WTC11 (cell line): ENCODE measurements around the gene OR2H2. TPM values are rescaled to one million over a fixed set of nuclear protein-coding genes. Genes with fewer than 3 reads are reported as not detected.
A peak's percentile ranks its signal among the peaks of the same experiment; 100 is the strongest.

Experiments
- ATAC-seq: fragments of 200-7000 bp; cut with Tn5 transposase; 2 replicates; pipeline ENCODE4 v1.10.0; 2021; ENCODE audit warnings: mild to moderate bottlenecking, moderate library complexity
- CTCF ChIA-PET: fragments of 300-600 bp; sonication (Branson Sonifier 250); formaldehyde crosslinking; loops from one replicate; lab custom pipeline; 2021; ENCODE audit warnings: antibody characterized with exemption; lab: Charles Lee
- POLR2A ChIA-PET: fragments of 350-600 bp; sonication (Branson Sonifier 250); formaldehyde crosslinking; loops from one replicate; lab custom pipeline; 2021; ENCODE audit warnings: antibody characterized with exemption; lab: Charles Lee
- DNase-seq: peaks from one replicate; pipeline ENCODE4 v3.0.0; 2021; ENCODE audit warnings: low spot score
- H3K27ac Mint-ChIP-seq: 2 replicates; pipeline ENCODE4 v1.8.0; 2021; ENCODE audit warnings: mixed read lengths
- H3K27me3 Mint-ChIP-seq: 2 replicates; pipeline ENCODE4 v1.8.0; 2021; ENCODE audit warnings: low read depth, mild to moderate bottlenecking, moderate library complexity, mixed read lengths
- H3K36me3 Mint-ChIP-seq: 2 replicates; pipeline ENCODE4 v1.8.0; 2021; ENCODE audit warnings: mixed read lengths
- H3K4me1 Mint-ChIP-seq: 2 replicates; pipeline ENCODE4 v1.8.0; 2022; ENCODE audit warnings: mixed read lengths
- H3K4me3 Mint-ChIP-seq: 2 replicates; pipeline ENCODE4 v1.8.0; 2021; ENCODE audit warnings: mild to moderate bottlenecking, moderate library complexity, mixed read lengths
- H3K9me3 Mint-ChIP-seq: 2 replicates; pipeline ENCODE4 v1.8.0; 2021; ENCODE audit warnings: mixed read lengths
- ATF1 ChIP-seq: sonication (generic); formaldehyde crosslinking; IDR thresholded peaks from 2 replicates; pipeline ENCODE4 v1.8.1; 2023; ENCODE audit warnings: mild to moderate bottlenecking, moderate library complexity, missing genetic modification reagents
- CREM ChIP-seq: sonication (generic); formaldehyde crosslinking; IDR thresholded peaks from 2 replicates; pipeline ENCODE4 v1.8.1; 2022; ENCODE audit warnings: mild to moderate bottlenecking, missing genetic modification reagents, moderate library complexity
- FOXP1 ChIP-seq: sonication (generic); formaldehyde crosslinking; IDR thresholded peaks from 2 replicates; pipeline ENCODE4 v1.8.0; 2022; ENCODE audit warnings: missing genetic modification reagents, mild to moderate bottlenecking, moderate library complexity, borderline replicate concordance
- GABPB1 ChIP-seq: sonication (generic); formaldehyde crosslinking; IDR thresholded peaks from 2 replicates; pipeline ENCODE4 v1.8.1; 2023; ENCODE audit warnings: mild to moderate bottlenecking, missing genetic modification reagents
- NR1H2 ChIP-seq: sonication (generic); formaldehyde crosslinking; IDR thresholded peaks from 2 replicates; pipeline ENCODE4 v1.9.0; 2021; ENCODE audit warnings: mild to moderate bottlenecking, moderate library complexity, missing genetic modification reagents
- NR3C1 ChIP-seq: sonication (generic); formaldehyde crosslinking; conservative IDR thresholded peaks from 2 replicates; pipeline ENCODE4 v1.8.1; 2023; ENCODE audit warnings: low read depth, mild to moderate bottlenecking, missing genetic modification reagents
- RELA ChIP-seq: sonication (generic); formaldehyde crosslinking; IDR thresholded peaks from 2 replicates; pipeline ENCODE4 v1.8.1; 2022; ENCODE audit warnings: missing genetic modification reagents, mild to moderate bottlenecking, borderline replicate concordance
- SMAD4 ChIP-seq: sonication (generic); formaldehyde crosslinking; IDR thresholded peaks from 2 replicates; pipeline ENCODE4 v1.8.0; 2022; ENCODE audit warnings: mild to moderate bottlenecking, missing genetic modification reagents
- SP1 ChIP-seq: sonication (generic); formaldehyde crosslinking; conservative IDR thresholded peaks from 2 replicates; pipeline ENCODE4 v1.8.1; 2022; ENCODE audit warnings: missing genetic modification reagents
- TCF7 ChIP-seq: sonication (generic); formaldehyde crosslinking; IDR thresholded peaks from 2 replicates; pipeline ENCODE4 v1.8.0; 2022; ENCODE audit warnings: mild to moderate bottlenecking, low read depth, missing genetic modification reagents, moderate library complexity
- ZNF121 ChIP-seq: sonication (generic); formaldehyde crosslinking; IDR thresholded peaks from 2 replicates; pipeline ENCODE4 v1.8.0; 2023; ENCODE audit warnings: missing genetic modification reagents
- ZNF423 ChIP-seq: fragments of 250-450 bp; sonication (Bioruptor Pico); IDR thresholded peaks from 2 replicates; pipeline ENCODE4 v2.1.2; 2022; ENCODE audit warnings: mild to moderate bottlenecking, moderate library complexity
- total RNA-seq: library from RNA; stranded (reverse); gene quantifications from 3 replicates; pipeline ENCODE4 v1.2.3, GENCODE V29; 2021
- TF ChIP-seq, protein P1 (sequence below): sonication (generic); formaldehyde crosslinking; IDR thresholded peaks from 2 replicates; pipeline ENCODE4 v1.8.1; 2023; ENCODE audit warnings: mild to moderate bottlenecking, moderate library complexity, missing genetic modification reagents
- TF ChIP-seq, protein P2 (sequence below): sonication (generic); formaldehyde crosslinking; IDR thresholded peaks from 2 replicates; pipeline ENCODE4 v1.8.0; 2023; ENCODE audit warnings: mild to moderate bottlenecking, missing genetic modification reagents
- TF ChIP-seq, protein P3 (sequence below): sonication (generic); formaldehyde crosslinking; IDR thresholded peaks from 2 replicates; pipeline ENCODE4 v1.8.0; 2023; ENCODE audit warnings: missing genetic modification reagents
- TF ChIP-seq, protein P4 (sequence below): sonication (generic); formaldehyde crosslinking; IDR thresholded peaks from 2 replicates; pipeline ENCODE4 v1.8.1; 2023; ENCODE audit warnings: mild to moderate bottlenecking, missing genetic modification reagents, moderate library complexity
- TF ChIP-seq, protein P5 (sequence below): sonication (generic); formaldehyde crosslinking; IDR thresholded peaks from 2 replicates; pipeline ENCODE4 v1.8.0; 2022; ENCODE audit warnings: mild to moderate bottlenecking, missing genetic modification reagents
- TF ChIP-seq, protein P6 (sequence below): sonication (generic); formaldehyde crosslinking; IDR thresholded peaks from 2 replicates; pipeline ENCODE4 v1.8.1; 2022; ENCODE audit warnings: mild to moderate bottlenecking, missing genetic modification reagents, moderate library complexity, borderline replicate concordance
- TF ChIP-seq, protein P7 (sequence below): sonication (generic); formaldehyde crosslinking; IDR thresholded peaks from 2 replicates; pipeline ENCODE4 v1.8.0; 2023; ENCODE audit warnings: missing genetic modification reagents, mild to moderate bottlenecking, borderline replicate concordance
- TF ChIP-seq, protein P8 (sequence below): sonication (generic); formaldehyde crosslinking; IDR thresholded peaks from 2 replicates; pipeline ENCODE4 v1.8.1; 2023; ENCODE audit warnings: mild to moderate bottlenecking, missing genetic modification reagents

The OR2H2 gene
- total RNA-seq, 1 experiment from 2014 or later: not detected

DNA sequence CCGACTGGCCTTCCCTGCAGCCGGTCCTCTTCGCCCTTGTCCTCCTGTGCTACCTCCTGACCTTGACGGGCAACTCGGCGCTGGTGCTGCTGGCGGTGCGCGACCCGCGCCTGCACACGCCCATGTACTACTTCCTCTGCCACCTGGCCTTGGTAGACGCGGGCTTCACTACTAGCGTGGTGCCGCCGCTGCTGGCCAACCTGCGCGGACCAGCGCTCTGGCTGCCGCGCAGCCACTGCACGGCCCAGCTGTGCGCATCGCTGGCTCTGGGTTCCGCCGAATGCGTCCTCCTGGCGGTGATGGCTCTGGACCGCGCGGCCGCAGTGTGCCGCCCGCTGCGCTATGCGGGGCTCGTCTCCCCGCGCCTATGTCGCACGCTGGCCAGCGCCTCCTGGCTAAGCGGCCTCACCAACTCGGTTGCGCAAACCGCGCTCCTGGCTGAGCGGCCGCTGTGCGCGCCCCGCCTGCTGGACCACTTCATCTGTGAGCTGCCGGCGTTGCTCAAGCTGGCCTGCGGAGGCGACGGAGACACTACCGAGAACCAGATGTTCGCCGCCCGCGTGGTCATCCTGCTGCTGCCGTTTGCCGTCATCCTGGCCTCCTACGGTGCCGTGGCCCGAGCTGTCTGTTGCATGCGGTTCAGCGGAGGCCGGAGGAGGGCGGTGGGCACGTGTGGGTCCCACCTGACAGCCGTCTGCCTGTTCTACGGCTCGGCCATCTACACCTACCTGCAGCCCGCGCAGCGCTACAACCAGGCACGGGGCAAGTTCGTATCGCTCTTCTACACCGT lies 31.5 kb upstream of the OR2H2 start:
- POLR2A ChIA-PET: no interaction called here
- peaks cover 37% of the 10 kb centered on the region for H3K4me1 Mint-ChIP-seq
- peak; percentile 61; the same call in 1 of the 2 replicates for TF ChIP-seq SMAD4 (CRISPR knock-in tag)
- TF ChIP-seq, protein P1, sequence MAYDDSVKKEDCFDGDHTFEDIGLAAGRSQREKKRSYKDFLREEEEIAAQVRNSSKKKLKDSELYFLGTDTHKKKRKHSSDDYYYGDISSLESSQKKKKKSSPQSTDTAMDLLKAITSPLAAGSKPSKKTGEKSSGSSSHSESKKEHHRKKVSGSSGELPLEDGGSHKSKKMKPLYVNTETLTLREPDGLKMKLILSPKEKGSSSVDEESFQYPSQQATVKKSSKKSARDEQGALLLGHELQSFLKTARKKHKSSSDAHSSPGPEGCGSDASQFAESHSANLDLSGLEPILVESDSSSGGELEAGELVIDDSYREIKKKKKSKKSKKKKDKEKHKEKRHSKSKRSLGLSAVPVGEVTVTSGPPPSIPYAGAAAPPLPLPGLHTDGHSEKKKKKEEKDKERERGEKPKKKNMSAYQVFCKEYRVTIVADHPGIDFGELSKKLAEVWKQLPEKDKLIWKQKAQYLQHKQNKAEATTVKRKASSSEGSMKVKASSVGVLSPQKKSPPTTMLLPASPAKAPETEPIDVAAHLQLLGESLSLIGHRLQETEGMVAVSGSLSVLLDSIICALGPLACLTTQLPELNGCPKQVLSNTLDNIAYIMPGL: peak; percentile 96
- no peak for TF ChIP-seq NR3C1 (CRISPR knock-in tag)
- TF ChIP-seq, protein P2, sequence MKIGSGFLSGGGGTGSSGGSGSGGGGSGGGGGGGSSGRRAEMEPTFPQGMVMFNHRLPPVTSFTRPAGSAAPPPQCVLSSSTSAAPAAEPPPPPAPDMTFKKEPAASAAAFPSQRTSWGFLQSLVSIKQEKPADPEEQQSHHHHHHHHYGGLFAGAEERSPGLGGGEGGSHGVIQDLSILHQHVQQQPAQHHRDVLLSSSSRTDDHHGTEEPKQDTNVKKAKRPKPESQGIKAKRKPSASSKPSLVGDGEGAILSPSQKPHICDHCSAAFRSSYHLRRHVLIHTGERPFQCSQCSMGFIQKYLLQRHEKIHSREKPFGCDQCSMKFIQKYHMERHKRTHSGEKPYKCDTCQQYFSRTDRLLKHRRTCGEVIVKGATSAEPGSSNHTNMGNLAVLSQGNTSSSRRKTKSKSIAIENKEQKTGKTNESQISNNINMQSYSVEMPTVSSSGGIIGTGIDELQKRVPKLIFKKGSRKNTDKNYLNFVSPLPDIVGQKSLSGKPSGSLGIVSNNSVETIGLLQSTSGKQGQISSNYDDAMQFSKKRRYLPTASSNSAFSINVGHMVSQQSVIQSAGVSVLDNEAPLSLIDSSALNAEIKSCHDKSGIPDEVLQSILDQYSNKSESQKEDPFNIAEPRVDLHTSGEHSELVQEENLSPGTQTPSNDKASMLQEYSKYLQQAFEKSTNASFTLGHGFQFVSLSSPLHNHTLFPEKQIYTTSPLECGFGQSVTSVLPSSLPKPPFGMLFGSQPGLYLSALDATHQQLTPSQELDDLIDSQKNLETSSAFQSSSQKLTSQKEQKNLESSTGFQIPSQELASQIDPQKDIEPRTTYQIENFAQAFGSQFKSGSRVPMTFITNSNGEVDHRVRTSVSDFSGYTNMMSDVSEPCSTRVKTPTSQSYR (CRISPR knock-in tag): 0 out of 2 replicates have a peak, but pooled peaks have one; percentile 67
- peak; percentile 18; the same call in 1 of the 2 replicates for TF ChIP-seq RELA
- TF ChIP-seq SP1 (CRISPR knock-in tag): peak; percentile 44; the same call in 1 of the 2 replicates
- no peak for TF ChIP-seq ATF1 (CRISPR knock-in tag)
- TF ChIP-seq, protein P3, sequence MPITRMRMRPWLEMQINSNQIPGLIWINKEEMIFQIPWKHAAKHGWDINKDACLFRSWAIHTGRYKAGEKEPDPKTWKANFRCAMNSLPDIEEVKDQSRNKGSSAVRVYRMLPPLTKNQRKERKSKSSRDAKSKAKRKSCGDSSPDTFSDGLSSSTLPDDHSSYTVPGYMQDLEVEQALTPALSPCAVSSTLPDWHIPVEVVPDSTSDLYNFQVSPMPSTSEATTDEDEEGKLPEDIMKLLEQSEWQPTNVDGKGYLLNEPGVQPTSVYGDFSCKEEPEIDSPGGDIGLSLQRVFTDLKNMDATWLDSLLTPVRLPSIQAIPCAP (CRISPR knock-in tag): no peak
- no peak for TF ChIP-seq GABPB1 (CRISPR knock-in tag)
- peak; percentile 89; the same call in 1 of the 2 replicates for TF ChIP-seq FOXP1
- no peak for TF ChIP-seq CREM (CRISPR knock-in tag)
- TF ChIP-seq TCF7 (CRISPR knock-in tag): no peak
- TF ChIP-seq NR1H2 (CRISPR knock-in tag): no peak
- TF ChIP-seq ZNF121 (CRISPR knock-in tag): peak; percentile 93
- peak; percentile 29; the same call in 1 of the 2 replicates for TF ChIP-seq ZNF423 (CRISPR knock-in tag)
- TF ChIP-seq, protein P4, sequence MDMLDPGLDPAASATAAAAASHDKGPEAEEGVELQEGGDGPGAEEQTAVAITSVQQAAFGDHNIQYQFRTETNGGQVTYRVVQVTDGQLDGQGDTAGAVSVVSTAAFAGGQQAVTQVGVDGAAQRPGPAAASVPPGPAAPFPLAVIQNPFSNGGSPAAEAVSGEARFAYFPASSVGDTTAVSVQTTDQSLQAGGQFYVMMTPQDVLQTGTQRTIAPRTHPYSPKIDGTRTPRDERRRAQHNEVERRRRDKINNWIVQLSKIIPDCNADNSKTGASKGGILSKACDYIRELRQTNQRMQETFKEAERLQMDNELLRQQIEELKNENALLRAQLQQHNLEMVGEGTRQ (CRISPR knock-in tag): peak; percentile 38
- TF ChIP-seq, protein P5, sequence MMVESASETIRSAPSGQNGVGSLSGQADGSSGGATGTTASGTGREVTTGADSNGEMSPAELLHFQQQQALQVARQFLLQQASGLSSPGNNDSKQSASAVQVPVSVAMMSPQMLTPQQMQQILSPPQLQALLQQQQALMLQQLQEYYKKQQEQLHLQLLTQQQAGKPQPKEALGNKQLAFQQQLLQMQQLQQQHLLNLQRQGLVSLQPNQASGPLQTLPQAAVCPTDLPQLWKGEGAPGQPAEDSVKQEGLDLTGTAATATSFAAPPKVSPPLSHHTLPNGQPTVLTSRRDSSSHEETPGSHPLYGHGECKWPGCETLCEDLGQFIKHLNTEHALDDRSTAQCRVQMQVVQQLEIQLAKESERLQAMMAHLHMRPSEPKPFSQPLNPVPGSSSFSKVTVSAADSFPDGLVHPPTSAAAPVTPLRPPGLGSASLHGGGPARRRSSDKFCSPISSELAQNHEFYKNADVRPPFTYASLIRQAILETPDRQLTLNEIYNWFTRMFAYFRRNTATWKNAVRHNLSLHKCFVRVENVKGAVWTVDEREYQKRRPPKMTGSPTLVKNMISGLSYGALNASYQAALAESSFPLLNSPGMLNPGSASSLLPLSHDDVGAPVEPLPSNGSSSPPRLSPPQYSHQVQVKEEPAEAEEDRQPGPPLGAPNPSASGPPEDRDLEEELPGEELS (CRISPR knock-in tag): no peak
- TF ChIP-seq, protein P6, sequence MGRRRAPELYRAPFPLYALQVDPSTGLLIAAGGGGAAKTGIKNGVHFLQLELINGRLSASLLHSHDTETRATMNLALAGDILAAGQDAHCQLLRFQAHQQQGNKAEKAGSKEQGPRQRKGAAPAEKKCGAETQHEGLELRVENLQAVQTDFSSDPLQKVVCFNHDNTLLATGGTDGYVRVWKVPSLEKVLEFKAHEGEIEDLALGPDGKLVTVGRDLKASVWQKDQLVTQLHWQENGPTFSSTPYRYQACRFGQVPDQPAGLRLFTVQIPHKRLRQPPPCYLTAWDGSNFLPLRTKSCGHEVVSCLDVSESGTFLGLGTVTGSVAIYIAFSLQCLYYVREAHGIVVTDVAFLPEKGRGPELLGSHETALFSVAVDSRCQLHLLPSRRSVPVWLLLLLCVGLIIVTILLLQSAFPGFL: no peak
- TF ChIP-seq, protein P7, sequence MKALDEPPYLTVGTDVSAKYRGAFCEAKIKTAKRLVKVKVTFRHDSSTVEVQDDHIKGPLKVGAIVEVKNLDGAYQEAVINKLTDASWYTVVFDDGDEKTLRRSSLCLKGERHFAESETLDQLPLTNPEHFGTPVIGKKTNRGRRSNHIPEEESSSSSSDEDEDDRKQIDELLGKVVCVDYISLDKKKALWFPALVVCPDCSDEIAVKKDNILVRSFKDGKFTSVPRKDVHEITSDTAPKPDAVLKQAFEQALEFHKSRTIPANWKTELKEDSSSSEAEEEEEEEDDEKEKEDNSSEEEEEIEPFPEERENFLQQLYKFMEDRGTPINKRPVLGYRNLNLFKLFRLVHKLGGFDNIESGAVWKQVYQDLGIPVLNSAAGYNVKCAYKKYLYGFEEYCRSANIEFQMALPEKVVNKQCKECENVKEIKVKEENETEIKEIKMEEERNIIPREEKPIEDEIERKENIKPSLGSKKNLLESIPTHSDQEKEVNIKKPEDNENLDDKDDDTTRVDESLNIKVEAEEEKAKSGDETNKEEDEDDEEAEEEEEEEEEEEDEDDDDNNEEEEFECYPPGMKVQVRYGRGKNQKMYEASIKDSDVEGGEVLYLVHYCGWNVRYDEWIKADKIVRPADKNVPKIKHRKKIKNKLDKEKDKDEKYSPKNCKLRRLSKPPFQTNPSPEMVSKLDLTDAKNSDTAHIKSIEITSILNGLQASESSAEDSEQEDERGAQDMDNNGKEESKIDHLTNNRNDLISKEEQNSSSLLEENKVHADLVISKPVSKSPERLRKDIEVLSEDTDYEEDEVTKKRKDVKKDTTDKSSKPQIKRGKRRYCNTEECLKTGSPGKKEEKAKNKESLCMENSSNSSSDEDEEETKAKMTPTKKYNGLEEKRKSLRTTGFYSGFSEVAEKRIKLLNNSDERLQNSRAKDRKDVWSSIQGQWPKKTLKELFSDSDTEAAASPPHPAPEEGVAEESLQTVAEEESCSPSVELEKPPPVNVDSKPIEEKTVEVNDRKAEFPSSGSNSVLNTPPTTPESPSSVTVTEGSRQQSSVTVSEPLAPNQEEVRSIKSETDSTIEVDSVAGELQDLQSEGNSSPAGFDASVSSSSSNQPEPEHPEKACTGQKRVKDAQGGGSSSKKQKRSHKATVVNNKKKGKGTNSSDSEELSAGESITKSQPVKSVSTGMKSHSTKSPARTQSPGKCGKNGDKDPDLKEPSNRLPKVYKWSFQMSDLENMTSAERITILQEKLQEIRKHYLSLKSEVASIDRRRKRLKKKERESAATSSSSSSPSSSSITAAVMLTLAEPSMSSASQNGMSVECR (CRISPR knock-in tag): 0 out of 2 replicates have a peak, but pooled peaks have one; percentile 22
- TF ChIP-seq, protein P8, sequence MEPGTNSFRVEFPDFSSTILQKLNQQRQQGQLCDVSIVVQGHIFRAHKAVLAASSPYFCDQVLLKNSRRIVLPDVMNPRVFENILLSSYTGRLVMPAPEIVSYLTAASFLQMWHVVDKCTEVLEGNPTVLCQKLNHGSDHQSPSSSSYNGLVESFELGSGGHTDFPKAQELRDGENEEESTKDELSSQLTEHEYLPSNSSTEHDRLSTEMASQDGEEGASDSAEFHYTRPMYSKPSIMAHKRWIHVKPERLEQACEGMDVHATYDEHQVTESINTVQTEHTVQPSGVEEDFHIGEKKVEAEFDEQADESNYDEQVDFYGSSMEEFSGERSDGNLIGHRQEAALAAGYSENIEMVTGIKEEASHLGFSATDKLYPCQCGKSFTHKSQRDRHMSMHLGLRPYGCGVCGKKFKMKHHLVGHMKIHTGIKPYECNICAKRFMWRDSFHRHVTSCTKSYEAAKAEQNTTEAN: 0 out of 2 replicates have a peak, but pooled peaks have one; percentile 63

More for the DNA sequence above, 31.5 kb upstream of the OR2H2 start:
- ATAC-seq: peak; percentile 77
- peak; percentile 84 for DNase-seq
- no peak overlapping the region for H3K27ac Mint-ChIP-seq
- H3K9me3 Mint-ChIP-seq: no peaks in the 10 kb centered on the region
- CTCF ChIA-PET: interaction anchor here (0.7 to 1.4 kb wide), 8 partner anchors 10 to 177 kb away, joined by 3 to 5 read pairs (median 3); no protein-coding TSS in a partner anchor
- H3K36me3 Mint-ChIP-seq: peaks cover 7% of the 10 kb centered on the region
- H3K27me3 Mint-ChIP-seq: peaks cover 96% of the 10 kb centered on the region
- H3K4me3 Mint-ChIP-seq: peak overlapping the region; percentile 76
